K562 (cell line): ENCODE data around the gene APOA1. TPM values are rescaled to one million over a fixed set of nuclear protein-coding genes. Genes with fewer than 3 reads are reported as not detected.
A peak's percentile ranks its signal among the peaks of the same experiment; 100 is the strongest.

ENCODE experiments used
- ATAC-seq: fragments of 200-7000 bp; cut with Tn5 transposase; 3 replicates; pipeline ENCODE4 v1.9.1; 2020; ENCODE audit warnings: moderate library complexity
- BruUV-seq: library from RNA; stranded (reverse); fragments of 400-500 nt; replicated peaks from 2 replicates; lab custom pipeline; 2021; lab: Mats Ljungman, UMichigan
- CTCF ChIA-PET: fragments of 300-600 bp; formaldehyde crosslinking; extraction: SDS; loops from one replicate; lab custom pipeline; 2021; ENCODE audit warnings: low intra/inter-chr PET ratio; lab: Yijun Ruan, JAX
- POLR2A ChIA-PET: fragments of 300-600, 350-650 bp; sonication (Branson Sonifier 250); formaldehyde crosslinking; extraction: SDS; loops from one replicate; lab custom pipeline; 2021; ENCODE audit warnings: antibody characterized with exemption, inconsistent platforms; lab: Yijun Ruan, JAX
- DNase-seq, 4 experiments: peaks; one replicate each; pipeline versions ENCODE4 v3.0.0 to v3.0.0-alpha.2; 2011 to 2018; ENCODE audit warnings: low spot score in 3 of 4, mixed read lengths in 3 of 4; ENCODE audit errors: extremely low read depth in 1 of 4
- FAIRE-seq: peaks from 2 replicates; lab custom pipeline; 2011; peaks lifted over from hg19 to GRCh38; lab: Jason Lieb, UNC
- H2AFZ ChIP-seq: 2 replicates; pipeline ENCODE4 v1.6.0; 2011; ENCODE audit warnings: low read depth, low read length, control low read depth, inconsistent platforms
- H3K27ac ChIP-seq: fragments of 200-600 bp; 3 replicates; pipeline ENCODE4 v1.8.0; 2011; ENCODE audit warnings: low read depth, mild to moderate bottlenecking, control low read depth, inconsistent platforms, low read length, moderate library complexity, mixed read lengths; ENCODE audit errors: extremely low read depth
- H3K27me3 ChIP-seq, 2 experiments: fragments of 300-600 bp in 1 of 2; 2 replicates in 1 of 2; 3 replicates in 1 of 2; pipeline versions ENCODE4 v1.6.0 to v1.8.0; 2011; ENCODE audit warnings: inconsistent platforms in 2 of 2, low read length in 2 of 2, mild to moderate bottlenecking in 1 of 2, mixed read lengths in 1 of 2, moderate library complexity in 1 of 2; ENCODE audit not compliant: control insufficient read depth in 2 of 2, insufficient read depth in 2 of 2
- H3K36me3 ChIP-seq: fragments of 300-600 bp; 3 replicates; pipeline ENCODE4 v1.8.0; 2011; ENCODE audit warnings: mild to moderate bottlenecking, low read length, inconsistent platforms; ENCODE audit not compliant: control insufficient read depth, insufficient read depth
- H3K4me1 ChIP-seq, 2 experiments: fragments of 200-600 bp in 1 of 2; replicated peaks in 1 of 2; 2 replicates in 1 of 2; 3 replicates in 1 of 2; pipeline versions ENCODE4 v1.5.1 to v1.8.0; 2011; ENCODE audit warnings: inconsistent platforms in 2 of 2, low read length in 2 of 2, mild to moderate bottlenecking in 1 of 2, mixed read lengths in 1 of 2, moderate library complexity in 1 of 2; ENCODE audit not compliant: control insufficient read depth in 2 of 2, insufficient read depth in 2 of 2
- H3K4me2 ChIP-seq: 2 replicates; pipeline ENCODE4 v1.6.1; 2011; ENCODE audit warnings: low read length, control low read depth, inconsistent platforms, mixed read lengths; ENCODE audit not compliant: insufficient read depth
- H3K4me3 ChIP-seq: fragments of 200-600 bp; sonication (generic), shearing (Covaris generic); 2 replicates; pipeline ENCODE4 v1.5.1; 2016; ENCODE audit warnings: control low read depth, inconsistent platforms
- H3K79me2 ChIP-seq: fragments of 200-600 bp; 3 replicates; pipeline ENCODE4 v1.8.0; 2011; ENCODE audit warnings: low read length, inconsistent platforms; ENCODE audit not compliant: control insufficient read depth, insufficient read depth
- H3K9ac ChIP-seq, 2 experiments: 2 replicates each; pipeline versions ENCODE4 v1.6.0 to v1.6.1; 2011; ENCODE audit warnings: low read depth in 2 of 2, low read length in 2 of 2, control low read depth in 1 of 2, inconsistent platforms in 1 of 2, mild to moderate bottlenecking in 1 of 2, mixed read lengths in 1 of 2; ENCODE audit not compliant: insufficient read depth in 1 of 2
- H3K9me1 ChIP-seq: one replicate; pipeline ENCODE4 v1.6.0; 2011; ENCODE audit warnings: inconsistent platforms, mild to moderate bottlenecking, low read length, moderate library complexity; ENCODE audit not compliant: control insufficient read depth, insufficient read depth
- H3K9me3 ChIP-seq: replicated peaks from 2 replicates; pipeline ENCODE4 v1.5.1; 2011; ENCODE audit warnings: low read depth, low read length, inconsistent platforms; ENCODE audit not compliant: control insufficient read depth, insufficient read depth
- H4K20me1 ChIP-seq: replicated peaks from 2 replicates; pipeline ENCODE4 v1.6.1; 2011; ENCODE audit warnings: low read length, inconsistent platforms, mixed read lengths; ENCODE audit not compliant: control insufficient read depth, insufficient read depth
- MCM7 ChIP-seq, 2 experiments: fragments of 450-650 bp; IDR thresholded peaks; 2 replicates each; pipeline ENCODE4 v1.6.1; 2016 to 2018
- ZZZ3 ChIP-seq: fragments of 450-650 bp; IDR thresholded peaks from 2 replicates; pipeline ENCODE4 v1.6.1; 2016; ENCODE audit warnings: antibody characterized with exemption, mild to moderate bottlenecking, moderate library complexity
- WGBS: fragments of 100-300 bp; shearing (Covaris generic); methylation state at CpG from one replicate; pipeline ENCODE4 v1.1.6; 2016; ENCODE audit warnings: low coverage, mixed read lengths; ENCODE audit not compliant: insufficient coverage; ENCODE audit errors: missing lambda C conversion rate; 5-methylcytosine and 5-hydroxymethylcytosine counted together
- in situ Hi-C: fragments of 300-500 bp; cut with MboI; formaldehyde crosslinking; loops from 4 replicates; pipeline ENCODE4 v1.15.0; 2018; ENCODE audit warnings: inconsistent platforms, mixed read lengths
- intact Hi-C: fragments of 100-400 bp; cut with micrococcal nuclease; formaldehyde crosslinking; loops from 2 replicates; pipeline ENCODE4 v1.14.2; 2022
- polyA plus RNA-seq, 8 experiments: library from polyadenylated mRNA; depleted of rRNA in 4 of 8; stranded (reverse) in 5 of 8; unstranded in 3 of 8; fragments of >200 nt; fragmentation: Nextera tagmentation in 2 of 8; fragmentation: Illumina TruSeq in 1 of 8; extraction: Ambion mirVana in 2 of 8; extraction: Trizol in 1 of 8; gene quantifications; 2 replicates each; pipeline versions ENCODE4 v1.2.1 to v1.2.3, GENCODE V29; 2011 to 2014; ENCODE audit warnings: inconsistent platforms in 1 of 8, missing spikeins in 1 of 8
- total RNA-seq, 7 experiments: library from RNA; depleted of rRNA in 6 of 7; stranded (reverse); fragments of >200 nt in 6 of 7; fragmentation: Illumina TruSeq in 2 of 7; extraction: Trizol in 2 of 7; gene quantifications; 2 replicates each; pipeline versions ENCODE4 v1.2.1 to v1.2.3, GENCODE V29; 2011 to 2021; ENCODE audit warnings: low replicate concordance in 1 of 7
- TF ChIP-seq, protein P1 (sequence below): fragments of 250-450 bp; sonication (Bioruptor Pico); IDR thresholded peaks from 2 replicates; pipeline ENCODE4 v1.4.0; 2020; ENCODE audit warnings: mild to moderate bottlenecking
- TF ChIP-seq, protein P2 (sequence below): sonication (generic); formaldehyde crosslinking; IDR thresholded peaks from 2 replicates; pipeline ENCODE4 v1.8.1; 2023; ENCODE audit warnings: mild to moderate bottlenecking, missing genetic modification reagents

Gene APOA1
- total and polyA plus RNA-seq, 9 of the 15 experiments (the other 6 are each of a cell fraction or from before 2014, with no cell fraction given), result 1.8 TPM; not detected in 8

DNA sequence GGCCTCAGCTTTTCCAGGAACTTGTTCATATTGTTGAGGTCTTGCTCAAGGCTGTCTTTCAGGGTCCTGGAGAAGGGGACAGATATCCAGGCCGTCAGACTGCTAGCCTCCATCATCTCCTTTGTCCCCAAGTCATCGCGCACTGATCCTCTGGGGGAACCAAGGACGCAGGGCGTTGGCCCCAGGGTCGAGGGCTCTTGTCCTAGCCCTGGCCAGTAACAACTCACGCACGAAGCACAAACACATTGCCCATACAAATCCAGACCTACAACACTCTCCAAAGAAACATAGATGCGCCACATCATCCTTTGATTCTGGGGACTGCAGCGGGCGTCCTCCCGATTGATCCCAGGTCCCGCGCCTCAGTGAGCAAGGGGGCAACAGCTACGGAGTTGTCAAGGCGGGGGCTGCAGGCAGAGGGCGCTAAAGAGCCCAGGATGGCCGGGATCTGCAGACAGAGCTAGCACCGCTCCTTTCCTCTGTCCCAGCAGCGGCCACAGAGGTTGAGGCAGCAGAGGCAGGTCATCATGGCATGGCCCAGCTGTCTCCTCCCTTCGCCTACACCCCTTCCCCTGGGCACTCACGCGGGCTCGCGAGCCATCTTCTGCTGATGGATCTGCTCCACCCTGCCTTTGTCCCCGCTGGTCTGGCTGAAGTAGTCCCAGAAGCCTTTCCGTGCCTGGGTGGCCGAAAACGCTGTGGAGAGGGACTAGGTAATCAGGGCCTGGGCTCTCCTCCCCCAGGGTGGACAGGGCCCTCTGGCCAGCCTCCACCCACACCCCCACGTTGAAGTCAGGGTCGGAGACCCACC is 46.2 kb downstream of the APOA1 start (continued):
- TF ChIP-seq, protein P1, sequence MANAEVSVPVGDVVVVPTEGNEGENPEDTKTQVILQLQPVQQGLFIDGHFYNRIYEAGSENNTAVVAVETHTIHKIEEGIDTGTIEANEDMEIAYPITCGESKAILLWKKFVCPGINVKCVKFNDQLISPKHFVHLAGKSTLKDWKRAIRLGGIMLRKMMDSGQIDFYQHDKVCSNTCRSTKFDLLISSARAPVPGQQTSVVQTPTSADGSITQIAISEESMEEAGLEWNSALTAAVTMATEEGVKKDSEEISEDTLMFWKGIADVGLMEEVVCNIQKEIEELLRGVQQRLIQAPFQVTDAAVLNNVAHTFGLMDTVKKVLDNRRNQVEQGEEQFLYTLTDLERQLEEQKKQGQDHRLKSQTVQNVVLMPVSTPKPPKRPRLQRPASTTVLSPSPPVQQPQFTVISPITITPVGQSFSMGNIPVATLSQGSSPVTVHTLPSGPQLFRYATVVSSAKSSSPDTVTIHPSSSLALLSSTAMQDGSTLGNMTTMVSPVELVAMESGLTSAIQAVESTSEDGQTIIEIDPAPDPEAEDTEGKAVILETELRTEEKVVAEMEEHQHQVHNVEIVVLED, result no peak
- no peak for TF ChIP-seq ZZZ3

DNA sequence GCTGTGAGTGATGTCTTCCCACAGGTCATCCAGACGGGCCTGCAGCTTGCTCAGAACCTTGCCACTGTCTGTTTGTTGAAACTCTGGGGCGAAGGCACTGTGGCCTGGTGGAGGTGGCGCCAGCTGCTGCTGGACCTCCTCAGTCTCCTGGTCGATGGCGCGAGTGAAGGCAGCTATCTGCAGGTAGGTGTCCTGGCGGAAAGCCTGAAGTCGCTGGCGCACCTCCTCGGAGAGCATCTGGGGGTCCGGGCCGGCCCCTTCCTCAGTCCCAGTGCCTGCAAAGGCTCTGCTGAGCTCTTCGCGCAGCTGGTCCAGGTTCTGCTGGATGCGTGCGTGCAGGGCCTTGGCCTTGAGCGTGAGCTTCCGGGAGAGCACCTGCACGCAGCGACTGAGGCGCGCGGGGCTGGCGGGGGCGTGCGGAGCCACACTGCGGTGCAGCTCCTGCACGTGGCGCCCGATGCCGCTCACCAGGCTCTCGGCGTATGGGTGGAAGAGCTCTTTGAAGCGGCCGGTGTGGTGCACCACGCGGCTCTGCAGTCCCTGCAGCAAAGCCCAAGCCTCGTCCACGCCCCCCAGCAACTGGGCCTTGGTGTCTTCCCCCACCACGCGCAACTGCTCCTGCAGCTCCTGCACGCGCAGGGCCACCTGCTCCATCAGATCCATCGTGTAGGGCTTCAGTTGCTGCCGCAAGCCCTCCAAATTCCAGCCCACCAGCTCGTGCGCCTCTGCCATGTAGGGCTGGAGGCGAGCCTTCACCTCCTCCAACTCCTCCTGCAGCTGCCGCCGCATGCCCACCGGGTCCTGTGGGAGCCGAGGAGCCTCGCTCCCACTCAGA is 47.0 kb downstream of the APOA1 start:
- peaks cover 22 to 33% of the 10 kb centered on the region in 2 experiments; a peak in 4 of 5 replicates for H3K4me1 ChIP-seq
- no peak overlapping the region for H3K4me3 ChIP-seq
- no peak overlapping the region for H3K27ac ChIP-seq
- CTCF ChIA-PET, result interaction anchor here (2.7 kb wide), 1 partner anchor 316 kb away, joined by 11 read pairs; no protein-coding TSS in a partner anchor
- intact Hi-C loops (loop anchor here (1.0 to 5.0 kb wide), 2 partner anchors 316 to 437 kb away; no protein-coding TSS in a partner anchor), in situ Hi-C loops (no loop called here)
- H3K9ac ChIP-seq, result peak overlapping the region in 1 of 2 experiments; percentile 29; a peak in 1 of 4 replicates
- no peaks in the 10 kb centered on the region for H3K27me3 ChIP-seq
- peaks cover 15% of the 10 kb centered on the region for H3K36me3 ChIP-seq
- peak overlapping the region; percentile 91 for H2AFZ ChIP-seq
- no TSS peak for BruUV-seq
- H4K20me1 ChIP-seq, result no peaks in the 10 kb centered on the region
- FAIRE-seq, result no peak
- H3K9me1 ChIP-seq, result no peaks in the 10 kb centered on the region
- no peak for TF ChIP-seq MCM7 (IDR thresholded peaks at IDR 0.05)
- TF ChIP-seq, protein P2, sequence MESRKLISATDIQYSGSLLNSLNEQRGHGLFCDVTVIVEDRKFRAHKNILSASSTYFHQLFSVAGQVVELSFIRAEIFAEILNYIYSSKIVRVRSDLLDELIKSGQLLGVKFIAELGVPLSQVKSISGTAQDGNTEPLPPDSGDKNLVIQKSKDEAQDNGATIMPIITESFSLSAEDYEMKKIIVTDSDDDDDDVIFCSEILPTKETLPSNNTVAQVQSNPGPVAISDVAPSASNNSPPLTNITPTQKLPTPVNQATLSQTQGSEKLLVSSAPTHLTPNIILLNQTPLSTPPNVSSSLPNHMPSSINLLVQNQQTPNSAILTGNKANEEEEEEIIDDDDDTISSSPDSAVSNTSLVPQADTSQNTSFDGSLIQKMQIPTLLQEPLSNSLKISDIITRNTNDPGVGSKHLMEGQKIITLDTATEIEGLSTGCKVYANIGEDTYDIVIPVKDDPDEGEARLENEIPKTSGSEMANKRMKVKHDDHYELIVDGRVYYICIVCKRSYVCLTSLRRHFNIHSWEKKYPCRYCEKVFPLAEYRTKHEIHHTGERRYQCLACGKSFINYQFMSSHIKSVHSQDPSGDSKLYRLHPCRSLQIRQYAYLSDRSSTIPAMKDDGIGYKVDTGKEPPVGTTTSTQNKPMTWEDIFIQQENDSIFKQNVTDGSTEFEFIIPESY (CRISPR knock-in tag), result peak; percentile 42; the same call in 1 of the 2 replicates
- TF ChIP-seq, all 486 proteins: peak for 1
- POLR2A ChIA-PET, result no interaction called here
- WGBS, result 60% methylated on average over 31 of the region's 53 CpGs
- ATAC-seq (no peak), DNase-seq (no peak)
- Histone ChIP-seq H3K9me3 (no peaks in the 10 kb centered on the region), H3K79me2 (peaks cover 20% of the 10 kb centered on the region), H3K4me2 (no peak overlapping the region; the same call in 1 of the 2 replicates)
